Upper lobe of left lung (tissue), 6 donors: Measurements from ENCODE around the gene GDF11. TPM values are rescaled to one million over a fixed set of nuclear protein-coding genes. Genes with fewer than 3 reads are reported as not detected.
A peak's percentile ranks its signal among the peaks of the same experiment; 100 is the strongest.

ENCODE experiments used
- ATAC-seq, 2 donors: fragments of 200-7000 bp; cut with Tn5 transposase; one replicate each; pipeline ENCODE4 v1.9.1; 2022; ENCODE audit warnings: mild to moderate bottlenecking in 2 of 2, moderate library complexity in 2 of 2; ENCODE audit not compliant: low FRiP score in 2 of 2
- DNase-seq, 2 donors: peaks; one replicate each; pipeline ENCODE4 v3.0.0-alpha.2; 2019 to 2020
- H3K27ac ChIP-seq, 4 donors: fragments of 200-600 bp; sonication (generic); one replicate each; pipeline ENCODE4 v1.5.1; 2016 to 2019
- H3K27me3 ChIP-seq, 4 donors: fragments of 200-600 bp; sonication (generic); one replicate each; pipeline ENCODE4 v1.5.1; 2017 to 2019
- H3K36me3 ChIP-seq, 4 donors: fragments of 200-600 bp; sonication (generic); one replicate each; pipeline ENCODE4 v1.5.1; 2016 to 2019
- H3K4me1 ChIP-seq, 4 donors: fragments of 200-600 bp; sonication (generic); one replicate each; pipeline ENCODE4 v1.5.1; 2018 to 2019
- H3K4me3 ChIP-seq, 4 donors: fragments of 200-600 bp; sonication (generic); one replicate each; pipeline ENCODE4 v1.5.1; 2017 to 2019; ENCODE audit warnings: mild to moderate bottlenecking in 2 of 4, moderate library complexity in 1 of 4
- H3K9me3 ChIP-seq, 4 donors: fragments of 200-600 bp; sonication (generic); one replicate each; pipeline ENCODE4 v1.5.1; 2018 to 2019
- CTCF ChIP-seq, 6 experiments: fragments of 450-650 bp in 4 of 6; fragments of 200-600 bp in 2 of 6; sonication (generic) in 2 of 6; IDR thresholded peaks; one replicate each; pipeline ENCODE4 v1.5.1; 2016 to 2019; ENCODE audit warnings: antibody characterized with exemption in 6 of 6
- EP300 ChIP-seq, 4 donors: sonication (generic); formaldehyde crosslinking; IDR thresholded peaks; one replicate each; pipeline ENCODE4 v1.5.1; 2017; ENCODE audit warnings: antibody characterized with exemption in 4 of 4, control low read depth in 2 of 4
- POLR2A ChIP-seq, 4 donors: fragments of 450-650 bp; IDR thresholded peaks; one replicate each; pipeline ENCODE4 v1.5.1; 2016 to 2017; ENCODE audit warnings: antibody characterized with exemption in 4 of 4, mild to moderate bottlenecking in 2 of 4
- POLR2AphosphoS5 ChIP-seq, 2 donors: sonication (generic); formaldehyde crosslinking; IDR thresholded peaks; one replicate each; pipeline ENCODE4 v1.5.1; 2017; ENCODE audit warnings: antibody characterized with exemption in 2 of 2
- WGBS, 2 donors: methylation state at CpG; one replicate each; pipeline ENCODE4 v1.1.5; 2017 to 2018; 5-methylcytosine and 5-hydroxymethylcytosine counted together
- total RNA-seq, 6 donors: library from RNA; depleted of rRNA in 4 of 6; stranded (reverse); fragments of >200 nt in 4 of 6; gene quantifications; one replicate each; pipeline versions ENCODE4 v1.1.0 to v1.2.1, GENCODE V29; 2016 to 2021
- donor health status: DM: no; HTN: no; CAD: no; lungs with moderate emphysema.
- donor health status: DM: no; HTN: yes; CAD: no; lungs with severe emphysema.

The GDF11 gene
- total RNA-seq, 6 donors from 2014 or later, result 1.0 to 6.8 (median 2.3) TPM

DNA sequence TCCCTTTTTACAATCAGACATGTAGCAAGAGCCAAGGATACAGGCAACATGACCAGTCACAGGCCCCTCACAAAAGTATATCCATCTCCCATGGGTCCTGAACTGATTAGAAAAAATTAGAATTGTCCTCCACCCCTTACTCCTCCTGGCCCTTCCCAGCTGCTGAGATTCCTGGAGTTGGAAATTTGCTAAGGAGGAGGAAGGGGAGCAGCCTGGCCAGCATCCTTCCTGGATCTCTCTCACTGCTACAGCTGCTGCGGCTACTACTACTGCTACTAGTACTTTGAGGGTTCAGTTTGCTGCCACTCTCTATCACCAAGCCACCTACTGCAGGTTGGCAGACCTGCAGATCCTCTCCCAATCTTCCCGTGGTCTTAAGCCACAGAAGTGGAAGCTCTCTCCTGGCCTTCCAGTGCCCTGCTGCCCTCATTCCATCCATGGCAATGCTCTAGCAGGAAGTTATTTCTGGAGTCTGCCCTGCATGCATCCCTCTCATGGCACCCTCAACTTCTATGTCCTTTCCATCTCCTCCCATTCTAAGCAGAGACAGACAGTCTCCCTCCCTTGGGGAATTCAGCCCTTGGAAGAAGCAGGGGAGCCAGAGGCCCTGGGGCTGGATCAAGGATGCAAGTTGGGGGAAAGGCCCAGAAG lies 36.2 kb upstream of the GDF11 start:
- Histone ChIP-seq H3K9me3 (no peaks in the 10 kb centered on the region), H3K4me1 (peaks cover 22 to 24% (median 23%) of the 10 kb centered on the region in 4 donors), H3K4me3 (peak overlapping the region in 3 of 4 donors; percentile 53 to 84 (median 70)), H3K27ac (peak overlapping the region in 2 of 4 donors; percentile 66 to 68), H3K27me3 (no peaks in the 10 kb centered on the region), H3K36me3 (no peaks in the 10 kb centered on the region)
- no peak for ATAC-seq
- TF ChIP-seq CTCF (IDR thresholded peaks at IDR 0.05), result no peak
- no peak for TF ChIP-seq EP300 (IDR thresholded peaks at IDR 0.05)
- TF ChIP-seq POLR2A (IDR thresholded peaks at IDR 0.05), result no peak
- no peak for TF ChIP-seq POLR2AphosphoS5 (IDR thresholded peaks at IDR 0.05)
- DNase-seq, result no peak
- 87 to 91% methylated on average over 2 of the region's 2 CpGs for WGBS, 2 donors

- DNase-seq (peak in 1 of 2 donors; percentile 65), ATAC-seq (peak in 1 of 2 donors; percentile 56)
- Histone ChIP-seq H3K4me3 (peak overlapping the region; percentile 42 to 84 (median 62)), H3K4me1 (peaks cover 22 to 24% (median 23%) of the 10 kb centered on the region in 4 donors), H3K27ac (peak overlapping the region in 2 of 4 donors; percentile 66 to 68), H3K36me3 (no peaks in the 10 kb centered on the region), H3K27me3 (no peaks in the 10 kb centered on the region), H3K9me3 (no peaks in the 10 kb centered on the region)
- WGBS, 2 donors, result 10 to 41% methylated on average over 3 to 16 of the region's 22 CpGs
- TF ChIP-seq POLR2AphosphoS5 (IDR thresholded peaks at IDR 0.05), result no peak
- no peak for TF ChIP-seq EP300 (IDR thresholded peaks at IDR 0.05)
- no peak for TF ChIP-seq CTCF (IDR thresholded peaks at IDR 0.05)
- TF ChIP-seq POLR2A (IDR thresholded peaks at IDR 0.05), result no peak
Observed at GRCh38 chr12:55707219-55707671, 35.7 kb upstream of the GDF11 start.

GRCh38 chr12:55707841-55708694 lies 34.9 kb upstream of the GDF11 start, which contains the start of gene ITGA7:
TSS of gene ITGA7 (minus strand) at chr12:55707904. CDS start at chr12:55707682, 222 bp downstream.
- peaks cover 22 to 24% (median 23%) of the 10 kb centered on the region in 4 donors for H3K4me1 ChIP-seq
- WGBS, 2 donors, result 1 to 3% methylated on average over 20 to 21 of the region's 39 CpGs

GRCh38 chr12:55708695-55709233 lies 34.2 kb upstream of the GDF11 start:
- TF ChIP-seq EP300 (IDR thresholded peaks at IDR 0.05), result no peak
- no peak for TF ChIP-seq POLR2AphosphoS5 (IDR thresholded peaks at IDR 0.05)
- TF ChIP-seq CTCF (IDR thresholded peaks at IDR 0.05), result no peak
- no peak for TF ChIP-seq POLR2A (IDR thresholded peaks at IDR 0.05)
- H3K27me3 ChIP-seq, result no peaks in the 10 kb centered on the region
- peak overlapping the region in 1 of 4 donors; percentile 84 for H3K4me3 ChIP-seq
- DNase-seq, result no peak
- 8 to 11% methylated on average over 3 of the region's 3 CpGs for WGBS, 2 donors
- peak overlapping the region in 1 of 4 donors; percentile 68 for H3K27ac ChIP-seq
- H3K36me3 ChIP-seq, result no peaks in the 10 kb centered on the region
- peaks cover 22 to 24% (median 23%) of the 10 kb centered on the region in 4 donors for H3K4me1 ChIP-seq
- ATAC-seq, result no peak
- no peaks in the 10 kb centered on the region for H3K9me3 ChIP-seq

More at GRCh38 chr12:55707841-55708694, 34.9 kb upstream of the GDF11 start, which contains the start of gene ITGA7:
- no peak for TF ChIP-seq POLR2A (IDR thresholded peaks at IDR 0.05)
- TF ChIP-seq POLR2AphosphoS5 (IDR thresholded peaks at IDR 0.05), result no peak
- TF ChIP-seq EP300 (IDR thresholded peaks at IDR 0.05), result no peak
- no peak for TF ChIP-seq CTCF (IDR thresholded peaks at IDR 0.05)
- no peaks in the 10 kb centered on the region for H3K9me3 ChIP-seq
- DNase-seq (peak; percentile 81 to 95), ATAC-seq (peak; percentile 41 to 79)
- no peaks in the 10 kb centered on the region for H3K36me3 ChIP-seq
- peak within 1 kb of the TSS in 2 of 4 donors; percentile 66 to 68 for H3K27ac ChIP-seq
- H3K4me3 ChIP-seq, result peak within 1 kb of the TSS; percentile 42 to 84 (median 62)
- no peaks in the 10 kb centered on the region for H3K27me3 ChIP-seq
